NCI-H146 (cell line): ENCODE data around the gene SYT17.
A peak's percentile ranks its signal among the peaks of the same experiment; 100 is the strongest.

Experiments used
- DNase-seq: peaks from one replicate; lab custom pipeline; 2025; lab: John Stamatoyannopoulos, UW

The SYT17 gene

GRCh38 chr16:19167710-19168370, at the start of gene SYT17:
TSS of gene SYT17 (plus strand) at chr16:19168240. CDS start at chr16:19168647, 407 bp downstream.
- DNase-seq: peak; percentile 86

DNA sequence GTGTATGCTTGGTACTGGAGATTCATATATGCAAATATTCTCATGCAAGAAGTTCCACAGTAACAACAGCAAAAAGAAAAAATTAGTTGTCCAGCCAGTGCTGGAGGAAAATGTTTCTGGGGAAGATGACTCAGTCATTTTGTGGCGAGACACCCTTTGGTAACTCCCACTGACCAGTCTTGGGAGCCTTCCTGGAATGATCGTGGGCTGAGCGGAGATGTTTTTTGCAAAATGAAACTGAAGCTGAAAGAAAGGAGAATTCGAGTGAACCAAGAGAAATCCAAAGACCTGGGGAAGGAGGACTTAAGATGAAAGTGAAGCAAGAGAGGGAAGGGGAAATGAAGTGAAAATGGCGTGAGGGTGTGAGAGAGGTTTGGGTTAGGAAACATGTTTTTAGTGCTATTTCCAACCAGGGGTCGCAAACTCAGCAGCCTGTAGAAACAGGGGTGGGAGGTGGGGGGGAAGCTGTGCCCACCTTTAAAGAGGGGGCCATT, 49.1 kb upstream of the SYT17 start:
- DNase-seq: no peak

GRCh38 chr16:19119564-19119963, 48.5 kb upstream of the SYT17 start:
- DNase-seq: no peak

DNA sequence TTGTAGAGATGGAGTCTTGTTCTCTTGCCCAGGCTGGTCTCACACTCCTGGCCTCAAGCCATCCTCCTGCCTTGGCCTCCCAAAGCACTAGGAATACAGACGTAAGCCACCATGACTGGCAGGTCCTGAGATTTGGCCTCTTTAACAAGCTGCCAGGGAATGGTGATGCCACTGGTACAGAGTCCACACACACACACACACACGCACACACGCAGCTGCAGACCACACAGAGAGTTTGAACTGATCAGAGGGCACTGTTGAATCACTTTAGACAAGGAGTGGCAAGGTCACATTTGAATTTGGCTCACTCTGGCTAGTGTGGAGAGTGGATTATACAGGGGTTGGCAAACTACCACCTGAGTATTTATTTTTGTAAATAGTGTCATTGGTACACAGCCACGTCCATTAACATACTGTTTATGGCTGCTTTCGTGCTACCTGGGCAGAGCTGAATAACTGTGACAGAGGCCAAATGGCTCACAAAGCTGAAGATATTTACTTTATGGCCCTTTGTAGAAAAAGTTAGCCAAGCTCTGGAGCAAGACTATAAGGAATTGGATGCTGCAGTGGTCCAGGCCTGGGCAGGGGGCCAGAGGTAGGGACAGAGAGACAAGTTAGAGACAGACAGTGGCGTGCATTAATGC, 44.4 kb upstream of the SYT17 start:
- DNase-seq: no peak

GRCh38 chr16:19126300-19126699, 41.7 kb upstream of the SYT17 start:
- DNase-seq: no peak

- no peak for DNase-seq
These were observed 40.8 kb upstream of the SYT17 start for GRCh38 chr16:19127205-19127604.

DNA sequence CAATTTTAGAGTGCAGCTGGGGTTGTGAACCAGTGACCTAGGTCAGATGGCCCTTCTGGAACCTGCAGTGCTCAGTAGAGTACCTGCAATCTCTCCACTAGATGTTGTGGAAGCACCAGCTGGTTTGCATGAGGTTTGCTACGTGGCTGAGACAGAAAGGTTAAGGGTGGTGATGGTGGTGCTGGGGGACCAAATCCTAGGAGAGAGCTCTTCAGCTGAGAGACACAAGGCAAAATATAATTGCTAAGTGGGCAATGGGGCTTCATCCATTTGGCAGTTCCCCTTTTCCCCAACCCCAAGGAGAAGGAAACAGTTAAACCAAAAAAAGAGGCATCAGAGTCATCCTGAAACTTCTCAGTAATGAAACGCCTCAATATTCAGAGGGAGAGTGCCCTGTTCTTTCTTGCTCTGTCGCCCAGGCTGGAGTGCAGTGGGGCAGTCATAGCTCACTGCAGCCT, 40.3 kb upstream of the SYT17 start:
- no peak for DNase-seq

- no peak for DNase-seq
These were observed 39.4 kb upstream of the SYT17 start for GRCh38 chr16:19128454-19129200.

GRCh38 chr16:19130385-19130784, 37.7 kb upstream of the SYT17 start:
- no peak for DNase-seq

GRCh38 chr16:19130852-19131824, 36.9 kb upstream of the SYT17 start:
- DNase-seq: no peak

DNA sequence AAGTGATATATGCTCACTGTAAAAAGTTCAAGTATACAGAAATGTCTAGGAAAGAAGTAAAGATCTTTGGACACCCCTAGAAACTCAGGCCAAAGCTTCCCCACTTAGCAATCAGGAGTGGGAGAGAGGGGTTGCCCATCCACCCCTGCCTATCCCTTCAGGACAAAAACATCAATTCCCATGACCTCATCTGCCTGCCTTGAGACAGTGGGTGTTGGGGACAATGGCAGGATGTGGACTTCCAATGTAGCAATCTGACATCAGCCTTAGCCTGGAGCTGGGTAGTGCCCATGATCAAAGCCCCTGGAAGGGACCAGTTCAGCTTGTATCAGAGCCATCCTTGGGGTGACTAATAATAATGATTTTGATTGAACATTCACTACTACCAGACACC, 36.2 kb upstream of the SYT17 start:
- DNase-seq: no peak

- DNase-seq: no peak
These were observed 35.8 kb upstream of the SYT17 start for GRCh38 chr16:19132255-19132654.

DNA sequence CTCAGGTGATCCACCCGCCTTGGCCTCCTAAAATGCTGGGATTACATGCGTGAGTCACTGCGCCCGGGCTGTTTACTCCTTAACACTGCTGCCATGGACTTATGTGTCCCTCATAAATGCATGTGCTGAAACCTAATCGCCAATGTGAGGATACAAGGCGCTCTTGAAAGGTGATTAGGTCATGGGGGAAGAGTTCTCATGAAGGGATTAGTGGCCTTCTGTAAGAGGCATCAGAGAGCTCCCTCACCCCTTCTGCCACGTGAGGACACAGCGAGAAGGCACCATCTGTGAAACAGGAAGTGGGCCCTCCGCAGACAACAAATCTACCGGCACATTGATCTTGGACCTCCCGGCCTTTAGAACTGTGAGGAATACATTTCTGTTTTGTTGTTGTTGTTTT, 35.1 kb upstream of the SYT17 start:
- no peak for DNase-seq

DNA sequence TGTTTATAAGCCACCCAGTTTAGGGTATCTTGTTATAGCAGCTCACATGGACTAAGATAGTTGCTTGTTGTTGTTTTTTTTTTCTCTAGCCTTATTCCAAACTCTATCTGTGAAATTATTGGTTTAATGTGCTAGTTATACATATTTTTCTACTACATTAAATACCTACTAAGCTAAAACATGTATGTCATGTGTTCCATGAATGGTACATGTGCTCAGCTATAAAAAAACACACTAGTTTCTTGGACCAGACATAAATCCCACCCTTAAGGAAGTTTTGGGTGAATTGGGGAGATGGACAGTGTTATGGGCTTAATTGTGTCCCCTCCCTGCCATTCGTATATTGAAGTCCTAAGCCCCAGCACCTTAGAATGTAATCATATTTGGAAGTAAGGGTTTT, 34.4 kb upstream of the SYT17 start:
- no peak for DNase-seq

DNA sequence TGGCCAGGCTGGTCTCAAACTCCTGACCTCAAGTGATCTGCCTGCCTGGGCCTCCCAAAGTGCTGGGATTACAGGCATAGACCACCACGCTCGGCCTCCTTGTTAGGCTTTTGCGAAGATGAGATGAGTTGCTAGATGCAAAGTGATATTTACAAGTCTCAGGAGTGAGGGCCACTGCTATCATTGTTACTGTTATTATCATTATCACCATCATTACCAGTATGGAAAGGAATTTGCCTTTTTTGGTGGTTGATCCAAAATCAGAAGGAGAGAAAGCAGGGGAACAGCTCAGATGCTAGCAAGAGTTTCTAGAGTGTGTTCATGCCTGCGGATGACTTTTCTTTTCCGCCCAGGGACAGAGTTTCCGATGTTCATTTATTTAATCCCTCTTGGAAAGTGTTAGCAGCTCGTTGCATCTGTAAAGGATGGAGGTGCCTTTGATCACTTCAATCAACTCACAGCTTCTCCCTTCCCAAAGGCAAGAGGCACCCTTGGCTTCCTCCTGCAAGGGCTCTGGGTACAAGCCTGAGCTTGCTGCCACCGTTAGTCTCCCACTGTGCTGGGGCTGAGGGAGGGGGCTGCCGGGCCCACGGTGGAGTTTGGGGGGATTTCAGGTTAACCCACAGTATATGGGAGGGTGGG, 32.7 kb upstream of the SYT17 start:
- DNase-seq: peak; percentile 40

DNA sequence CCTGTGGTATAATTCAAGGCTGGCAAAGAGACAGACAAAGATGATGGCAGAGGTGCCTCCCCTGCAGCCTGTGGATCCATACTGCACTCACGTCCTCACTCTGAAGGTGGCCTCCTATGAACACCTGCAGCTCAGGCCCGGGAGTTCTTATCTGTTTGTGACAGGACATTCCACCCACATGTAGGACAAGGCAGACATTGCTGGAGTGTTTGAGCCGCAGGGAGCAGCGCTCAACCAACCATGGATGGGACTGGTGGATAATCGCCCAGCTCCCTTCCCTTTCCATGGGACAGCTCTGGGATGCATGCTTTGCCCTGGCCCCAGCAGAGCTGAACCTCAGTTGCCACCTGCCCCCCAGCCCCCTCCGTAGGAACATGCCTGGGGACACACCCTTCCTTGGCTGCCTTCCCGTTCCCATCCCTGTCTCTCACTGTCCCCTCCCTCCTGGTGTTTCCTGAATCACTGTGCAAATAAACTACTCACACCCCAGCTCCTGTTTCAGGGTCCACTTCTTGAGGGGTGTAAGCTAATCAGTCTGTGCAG, 32.1 kb upstream of the SYT17 start:
- DNase-seq: peak; percentile 77

DNA sequence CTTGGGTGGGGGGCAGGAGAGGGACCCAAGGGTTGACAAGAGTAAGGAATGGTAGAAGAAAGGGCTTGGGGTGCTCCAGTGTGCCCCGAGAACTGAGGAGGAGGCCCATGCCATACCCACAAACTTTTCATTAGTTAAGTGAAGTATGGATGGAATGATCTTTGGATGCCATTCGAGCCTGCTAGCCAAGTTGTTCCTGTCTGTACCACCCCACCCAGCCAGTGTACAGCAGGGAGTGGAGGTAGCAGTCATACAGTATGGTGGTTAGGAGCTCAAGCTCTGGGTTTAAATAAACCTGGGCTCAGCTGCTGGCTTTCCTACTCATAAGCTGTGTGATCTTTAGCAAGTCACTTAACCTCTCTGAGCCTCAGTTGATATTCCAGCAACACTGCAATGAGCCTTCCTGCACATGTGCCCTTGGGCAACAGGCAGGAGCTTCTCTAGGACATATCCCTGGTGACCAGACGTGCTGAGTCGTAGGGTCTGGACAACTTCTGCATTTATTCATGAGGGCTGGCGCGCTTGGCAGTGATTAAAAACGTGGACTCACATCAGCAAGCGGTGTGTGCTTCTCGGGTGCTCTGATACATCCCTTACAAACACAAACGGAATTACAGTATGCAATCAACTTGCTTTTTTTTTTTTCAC, 31.4 kb upstream of the SYT17 start:
- no peak for DNase-seq

GRCh38 chr16:19137201-19138128, 30.6 kb upstream of the SYT17 start:
- peak; percentile 48 for DNase-seq

DNA sequence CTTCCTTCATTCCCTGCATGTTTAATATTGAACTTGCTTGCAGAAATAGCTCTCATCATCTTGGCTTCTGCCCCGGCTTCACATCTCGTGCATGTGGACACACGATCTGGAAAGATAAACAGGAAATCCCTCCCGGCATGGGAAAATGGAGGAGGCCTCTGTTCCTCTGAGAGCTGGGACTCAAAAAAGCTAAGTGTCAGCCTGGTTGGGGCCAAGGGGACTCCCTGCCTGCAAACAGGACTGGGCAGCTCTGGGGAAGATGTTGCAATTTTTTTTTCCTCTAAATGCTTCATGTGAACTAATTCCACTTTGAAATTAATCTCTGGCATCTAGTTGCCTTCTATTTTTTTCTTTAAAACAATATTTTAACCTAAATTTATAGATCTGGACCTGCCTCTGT, 29.4 kb upstream of the SYT17 start:
- peak; percentile 85 for DNase-seq
